GM19025 (cell line): Measurements from ENCODE around the gene GNGT2.

Experiments used
- ATAC-seq: cut with Tn5 transposase; IDR thresholded peaks from one replicate; pipeline ENCODE4 v1.9.1; 2021; ENCODE audit warnings: mild to moderate bottlenecking, low read depth, moderate library complexity; ENCODE audit not compliant: unreplicated experiment

The GNGT2 gene

DNA sequence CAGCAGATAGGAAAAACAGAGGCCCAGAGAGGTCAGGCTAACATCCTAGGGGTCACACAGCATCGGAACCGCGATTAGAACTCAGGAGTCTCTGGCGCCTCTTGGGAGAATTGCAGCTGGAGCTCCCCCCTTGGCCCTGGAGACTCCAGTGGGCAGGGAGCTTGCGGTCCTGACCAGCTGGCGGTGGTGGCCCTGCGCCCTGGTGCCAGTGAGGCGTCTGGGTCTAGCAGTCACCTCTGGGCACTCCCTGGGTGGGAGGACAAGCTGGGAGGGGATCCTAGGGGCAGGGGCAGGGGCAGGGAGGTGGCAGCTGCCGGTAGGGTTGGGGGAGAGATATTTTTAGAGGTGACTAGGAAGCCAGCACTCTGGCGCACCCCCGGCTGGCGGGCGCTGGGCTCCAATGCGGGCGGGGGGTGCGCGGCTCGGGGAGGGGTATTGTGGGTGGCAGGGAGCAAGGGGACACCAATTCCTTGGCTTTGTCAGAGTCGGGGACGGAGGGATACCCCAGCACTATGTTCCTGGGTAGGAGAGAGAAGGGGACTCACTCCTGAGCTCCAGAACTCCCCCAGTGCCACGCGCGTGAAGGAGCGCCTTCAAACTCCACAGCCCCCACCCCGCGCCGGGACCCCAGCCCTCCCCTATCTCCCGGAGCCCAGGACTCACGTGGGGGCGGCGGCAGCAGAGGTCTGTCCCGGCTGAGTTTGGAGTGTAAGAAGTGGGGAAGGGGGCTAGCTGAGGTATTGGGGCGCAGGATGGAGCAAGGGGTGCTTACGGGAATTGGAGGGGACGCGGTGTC, 19.6 kb upstream of the GNGT2 start:
- no peak for ATAC-seq

GRCh38 chr17:49229076-49229804, 18.9 kb upstream of the GNGT2 start:
- no peak for ATAC-seq

GRCh38 chr17:49227436-49228261, 17.3 kb upstream of the GNGT2 start:
- ATAC-seq = no peak

DNA sequence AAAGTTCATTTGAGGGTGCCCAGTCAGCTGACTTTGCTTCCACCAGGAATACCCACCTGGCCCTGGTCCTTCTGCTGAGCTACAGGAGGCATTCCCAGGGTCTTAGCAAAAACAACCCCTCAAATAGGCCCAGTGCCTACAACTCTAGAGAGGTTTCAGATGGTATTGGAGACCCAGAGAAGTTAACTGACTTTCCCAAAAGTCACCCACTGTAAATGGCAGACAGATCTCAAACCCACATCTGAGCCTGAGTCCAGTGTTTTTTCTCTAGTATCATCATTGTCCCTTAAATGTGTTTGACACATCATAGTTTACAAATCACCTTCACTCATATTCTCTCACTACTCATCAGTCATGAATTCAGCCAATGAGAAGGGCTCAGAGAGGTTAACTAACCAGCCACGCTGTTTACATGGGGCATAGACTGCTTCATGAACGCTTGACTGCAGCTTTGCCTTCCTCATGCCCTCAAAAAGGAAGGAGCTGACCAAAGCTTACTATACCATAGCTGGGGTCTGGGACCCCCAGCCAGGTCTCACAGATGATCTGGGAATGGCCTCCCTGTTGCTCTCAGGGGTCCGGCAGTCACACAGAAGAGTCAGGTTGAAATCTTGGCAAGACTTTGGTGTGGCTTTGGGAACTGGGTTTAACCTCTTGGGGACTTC, 16.5 kb upstream of the GNGT2 start:
- no peak for ATAC-seq

GRCh38 chr17:49225554-49226236, 15.3 kb upstream of the GNGT2 start:
- no peak for ATAC-seq

DNA sequence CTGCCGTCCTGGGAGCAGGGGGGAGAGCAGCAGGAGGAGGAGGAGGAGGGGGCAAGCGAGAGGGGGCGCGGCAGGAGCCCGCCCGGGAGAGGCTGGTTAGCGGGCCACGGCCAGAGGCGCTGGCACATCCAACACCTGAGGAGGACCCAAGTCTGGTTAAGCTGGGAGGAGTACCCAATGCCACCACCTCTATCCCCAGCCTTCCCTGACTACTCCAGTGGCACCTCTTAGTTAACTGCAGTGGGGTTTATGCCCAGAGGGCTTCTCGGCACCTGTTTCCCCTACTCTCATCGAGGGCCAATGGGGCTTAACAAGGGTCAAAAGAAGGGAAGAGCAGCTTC, 14.6 kb upstream of the GNGT2 start:
- no peak for ATAC-seq

GRCh38 chr17:49224198-49224996, 14.0 kb upstream of the GNGT2 start:
- no peak for ATAC-seq

- ATAC-seq = no peak
These were observed 13.3 kb upstream of the GNGT2 start for GRCh38 chr17:49223517-49224197.

DNA sequence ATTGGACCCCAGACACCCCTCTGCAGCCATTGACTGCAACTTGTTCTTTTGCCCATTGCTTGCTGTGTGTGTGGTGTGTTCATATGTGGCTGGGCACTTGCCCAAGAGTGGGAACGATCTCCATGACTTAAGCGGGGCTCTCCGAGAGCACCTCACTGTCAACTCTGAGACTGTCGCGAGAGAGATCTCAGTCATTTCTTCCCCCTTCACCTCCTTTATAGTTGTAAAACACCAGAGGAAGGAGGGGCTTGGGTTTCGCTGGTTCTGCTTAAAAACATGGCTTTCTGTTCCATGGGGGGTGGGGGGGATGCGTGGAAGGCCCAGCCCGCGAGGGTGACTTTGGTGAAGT, 12.8 kb upstream of the GNGT2 start:
- no peak for ATAC-seq

DNA sequence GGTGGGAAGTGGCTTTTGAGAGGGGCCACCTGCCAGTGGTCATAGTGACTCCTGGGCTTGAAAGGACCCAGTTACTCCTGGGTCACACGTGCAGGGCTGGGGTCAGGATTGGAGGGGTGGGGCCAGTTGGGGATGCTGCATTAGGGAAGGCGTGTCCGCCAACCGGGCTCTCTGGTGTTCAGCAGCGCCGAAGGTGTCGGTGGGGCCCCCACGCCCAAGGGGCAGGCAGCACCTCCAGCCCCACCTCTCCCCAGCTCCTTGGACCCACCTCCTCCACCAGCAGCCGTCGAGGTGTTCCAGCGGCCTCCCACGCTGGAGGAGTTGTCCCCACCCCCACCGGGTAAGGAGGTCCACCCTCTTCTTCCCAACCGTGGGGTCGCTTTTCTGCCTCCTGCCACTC, 9.6 kb upstream of the GNGT2 start:
- no peak for ATAC-seq

DNA sequence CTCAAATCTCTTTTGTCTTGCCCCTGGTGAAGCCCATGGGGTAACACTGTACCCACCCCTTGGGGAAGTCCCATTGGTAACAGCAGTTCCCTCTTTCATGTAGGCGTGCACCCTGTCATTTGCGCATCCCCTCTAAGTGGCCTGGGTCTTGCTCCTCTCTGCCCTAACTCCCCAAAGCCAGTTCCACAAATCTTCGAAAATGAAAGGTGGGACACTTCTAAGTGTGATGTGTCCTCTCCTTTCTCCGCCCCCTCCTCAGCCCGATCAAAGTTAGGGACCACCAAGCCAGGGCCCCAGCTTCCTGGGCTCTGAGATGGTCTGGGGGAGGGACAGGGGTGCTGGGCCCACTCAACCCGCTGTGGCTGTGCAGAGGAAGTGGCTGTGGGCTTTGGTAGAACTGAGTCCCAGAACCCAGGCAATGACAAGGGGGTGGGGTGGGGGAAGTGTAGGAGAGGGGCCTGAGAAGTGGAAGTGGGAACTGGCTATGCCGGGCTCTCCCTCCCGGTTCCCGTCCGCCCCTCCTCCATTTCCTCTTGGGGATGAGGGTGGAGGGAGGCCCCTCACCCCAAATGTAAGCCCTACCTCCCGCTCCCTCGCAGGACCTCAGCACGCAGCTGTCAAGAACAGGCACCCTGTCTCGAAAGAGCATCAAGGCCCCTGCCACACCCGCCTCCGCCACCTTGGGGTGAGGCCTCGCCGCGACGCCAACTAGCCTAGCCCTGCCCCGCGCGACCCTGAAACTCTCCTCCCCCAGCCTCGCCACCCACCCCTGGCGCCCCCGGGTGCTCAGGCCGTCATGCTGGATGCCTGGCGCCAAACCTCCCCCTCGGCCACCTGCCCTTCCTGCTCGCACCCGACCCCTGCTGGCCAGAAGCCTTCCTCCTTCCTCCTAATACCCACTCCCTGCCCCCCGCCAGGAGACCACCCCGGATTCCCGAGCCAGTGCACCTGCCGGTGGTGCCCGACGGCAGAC, 8.9 kb upstream of the GNGT2 start:
- no peak for ATAC-seq

DNA sequence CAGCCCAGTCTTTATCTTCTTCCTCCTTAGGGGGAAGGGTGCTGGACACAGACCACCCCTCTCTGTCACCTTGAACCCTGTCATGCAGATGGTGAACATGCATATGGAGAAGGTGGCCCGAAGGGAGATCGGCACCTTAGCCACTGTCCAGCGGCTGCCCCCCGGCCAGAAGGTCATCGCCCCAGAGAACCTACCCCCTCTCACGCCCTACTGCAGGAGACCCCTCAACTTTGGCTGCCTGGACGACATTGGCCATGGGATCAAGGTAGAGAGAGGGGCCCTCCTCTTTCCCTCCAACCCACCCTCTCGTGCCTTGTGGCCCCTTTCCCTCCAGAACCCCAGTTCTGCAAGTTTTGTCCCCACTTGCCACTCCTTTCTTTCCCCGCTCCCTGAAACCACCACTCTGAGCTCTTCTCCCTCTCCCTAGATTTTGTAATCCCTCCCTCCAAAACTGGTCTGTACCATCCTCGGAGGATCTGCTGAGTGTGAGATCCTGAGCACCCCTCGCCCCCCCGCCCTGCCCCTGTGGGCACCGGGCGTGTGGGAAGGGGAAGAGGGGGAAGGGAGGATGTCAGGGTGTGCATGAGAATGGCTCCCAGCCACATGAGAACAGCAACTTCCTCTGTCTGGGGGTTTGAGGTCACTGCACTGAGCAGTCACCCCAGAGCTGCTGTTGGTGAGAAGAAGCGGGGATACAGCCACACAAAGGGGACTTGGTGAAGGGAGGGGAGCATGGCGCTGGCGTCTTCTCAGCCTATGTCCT, 7.5 kb upstream of the GNGT2 start:
- peak; percentile 53 for ATAC-seq

DNA sequence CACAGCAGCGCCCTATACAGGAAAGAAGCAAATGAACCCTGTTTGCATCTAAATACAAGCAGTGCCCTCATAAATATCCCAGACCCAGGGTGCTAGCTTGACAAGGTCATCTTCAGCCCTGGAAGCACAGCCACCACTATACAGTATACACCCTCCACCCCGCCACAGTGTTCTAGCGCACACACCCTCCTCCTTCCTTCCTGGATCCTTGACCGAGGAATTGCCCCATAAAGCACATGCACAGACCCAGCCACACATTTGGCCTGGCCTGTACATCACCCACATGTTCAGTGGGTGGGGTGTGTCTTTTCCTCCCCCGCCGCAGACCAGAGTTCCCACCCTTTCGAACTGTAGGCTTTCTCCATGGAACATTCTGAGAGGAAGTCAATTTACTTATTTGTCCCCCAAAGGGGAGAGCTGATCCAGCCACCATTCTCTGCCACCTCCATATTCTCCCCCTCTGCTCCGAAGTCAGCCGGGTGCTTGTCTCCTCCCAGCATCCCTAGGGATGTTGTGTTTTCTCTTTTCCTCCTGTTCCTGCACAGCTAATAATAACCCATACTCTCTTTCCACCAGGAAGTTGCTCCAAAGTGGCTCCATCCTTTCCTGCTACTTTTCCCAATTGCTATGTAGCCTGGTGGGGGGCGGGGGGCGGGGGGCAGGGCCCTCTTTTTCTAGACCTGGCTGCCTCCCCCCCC, 6.7 kb upstream of the GNGT2 start:
- ATAC-seq = no peak

DNA sequence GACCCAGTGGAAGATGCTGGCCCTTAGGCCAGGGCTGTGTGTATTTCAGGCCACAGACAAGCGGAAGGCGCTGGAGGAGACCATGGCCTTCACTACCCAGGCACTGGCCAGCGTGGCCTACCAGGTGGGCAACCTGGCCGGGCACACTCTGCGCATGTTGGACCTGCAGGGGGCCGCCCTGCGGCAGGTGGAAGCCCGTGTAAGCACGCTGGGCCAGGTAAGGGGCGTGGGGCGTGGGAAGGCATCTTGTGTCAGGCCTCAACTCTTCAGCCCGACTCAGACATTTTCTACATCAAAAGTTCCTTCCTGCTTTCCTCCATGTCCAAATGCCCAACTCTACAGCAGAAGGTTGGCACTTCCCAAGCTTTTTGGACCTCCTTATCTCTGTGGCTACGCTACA, 6.1 kb upstream of the GNGT2 start:
- ATAC-seq = no peak

GRCh38 chr17:49214676-49215360, 4.4 kb upstream of the GNGT2 start:
- ATAC-seq = no peak

GRCh38 chr17:49213847-49214246, 3.5 kb upstream of the GNGT2 start:
- ATAC-seq = no peak
